Measurements from ENCODE around the gene MYO16. TPM values are rescaled to one million over a fixed set of nuclear protein-coding genes. Genes with fewer than 3 reads are reported as not detected.

The MYO16 gene
- total RNA-seq, 6 experiments from 2014 or later: not detected

GRCh38 chr13:109010912-109011311 is 381.5 kb downstream of the MYO16 start:
- no peak for DNase-seq
- Mint-ChIP-seq H3K36me3 (ENCODE audit: low read depth) (no peaks in the 10 kb centered on the region), H3K9me3 (no peaks in the 10 kb centered on the region), H3K27ac (no peak overlapping the region), H3K27me3 (ENCODE audit: insufficient read depth) (peaks cover 5% of the 10 kb centered on the region), H3K4me1 (ENCODE audit: low read depth) (no peaks in the 10 kb centered on the region), H3K4me3 (no peak overlapping the region)
- TF ChIP-seq CTCF (IDR thresholded peaks at IDR 0.05): no peak

GRCh38 chr13:109012115-109012514 is 382.7 kb downstream of the MYO16 start:
- no peaks in the 10 kb centered on the region for H3K4me1 Mint-ChIP-seq (ENCODE audit: low read depth)
- peaks cover 2% of the 10 kb centered on the region; the same call in 1 of the 2 replicates for H3K27me3 Mint-ChIP-seq (ENCODE audit: insufficient read depth)
- H3K36me3 Mint-ChIP-seq (ENCODE audit: low read depth): no peaks in the 10 kb centered on the region
- no peak for TF ChIP-seq CTCF (IDR thresholded peaks at IDR 0.05)
- no peak overlapping the region for H3K27ac Mint-ChIP-seq
- DNase-seq: no peak
- no peaks in the 10 kb centered on the region; the same call in 1 of the 2 replicates for H3K9me3 Mint-ChIP-seq
- no peak overlapping the region for H3K4me3 Mint-ChIP-seq

- peaks cover 4% of the 10 kb centered on the region for H3K27me3 Mint-ChIP-seq (ENCODE audit: insufficient read depth)
- no peaks in the 10 kb centered on the region for H3K4me1 Mint-ChIP-seq (ENCODE audit: low read depth)
- no peak overlapping the region for H3K27ac Mint-ChIP-seq
- no peak for TF ChIP-seq CTCF (IDR thresholded peaks at IDR 0.05)
- H3K9me3 Mint-ChIP-seq: no peaks in the 10 kb centered on the region
- no peak overlapping the region for H3K4me3 Mint-ChIP-seq
- no peaks in the 10 kb centered on the region for H3K36me3 Mint-ChIP-seq (ENCODE audit: low read depth)
- DNase-seq: no peak
Measured at GRCh38 chr13:109021558-109021957, 392.1 kb downstream of the MYO16 start.

- no peak overlapping the region for H3K27ac Mint-ChIP-seq
- no peaks in the 10 kb centered on the region for H3K9me3 Mint-ChIP-seq
- no peak for DNase-seq
- peaks cover 2% of the 10 kb centered on the region; the same call in 1 of the 2 replicates for H3K27me3 Mint-ChIP-seq (ENCODE audit: insufficient read depth)
- H3K4me1 Mint-ChIP-seq (ENCODE audit: low read depth): no peaks in the 10 kb centered on the region
- no peak overlapping the region for H3K4me3 Mint-ChIP-seq
- H3K36me3 Mint-ChIP-seq (ENCODE audit: low read depth): no peaks in the 10 kb centered on the region
- no peak for TF ChIP-seq CTCF (IDR thresholded peaks at IDR 0.05)
Measured at GRCh38 chr13:109024611-109025010, 395.2 kb downstream of the MYO16 start.

- H3K4me1 Mint-ChIP-seq (ENCODE audit: low read depth): no peaks in the 10 kb centered on the region
- no peak overlapping the region for H3K4me3 Mint-ChIP-seq
- no peaks in the 10 kb centered on the region for H3K9me3 Mint-ChIP-seq
- peaks cover 2% of the 10 kb centered on the region; the same call in 1 of the 2 replicates for H3K27me3 Mint-ChIP-seq (ENCODE audit: insufficient read depth)
- TF ChIP-seq CTCF (IDR thresholded peaks at IDR 0.05): no peak
- H3K36me3 Mint-ChIP-seq (ENCODE audit: low read depth): no peaks in the 10 kb centered on the region
- H3K27ac Mint-ChIP-seq: no peak overlapping the region
- no peak for DNase-seq
Measured at GRCh38 chr13:109026266-109026665, 396.9 kb downstream of the MYO16 start.

GRCh38 chr13:109028624-109029023 is 399.2 kb downstream of the MYO16 start:
- Mint-ChIP-seq H3K27me3 (ENCODE audit: insufficient read depth) (peaks cover 6% of the 10 kb centered on the region), H3K27ac (no peak overlapping the region)
- no peak for TF ChIP-seq CTCF (IDR thresholded peaks at IDR 0.05)

More at GRCh38 chr13:109028624-109029023, 399.2 kb downstream of the MYO16 start:
- DNase-seq: no peak
- Mint-ChIP-seq H3K4me1 (ENCODE audit: low read depth) (no peaks in the 10 kb centered on the region), H3K9me3 (no peaks in the 10 kb centered on the region), H3K4me3 (no peak overlapping the region), H3K36me3 (ENCODE audit: low read depth) (no peaks in the 10 kb centered on the region)

Measured in HFFc6 (cell line).